ENCODE results near the gene HSP90AB1. TPM values are rescaled to one million over a fixed set of nuclear protein-coding genes. Genes with fewer than 3 reads are reported as not detected.
A peak's percentile ranks its signal among the peaks of the same experiment; 100 is the strongest.

Gene HSP90AB1
- total and polyA plus RNA-seq, 9 of the 15 experiments (the other 6 are each of a cell fraction or from before 2014, with no cell fraction given) = 1,780 to 3,358 (median 2,262) TPM

- peak; percentile 56; the same call in 1 of the 2 replicates for TF ChIP-seq ZFP91 (CRISPR knock-in tag; IDR thresholded peaks at IDR 0.05)
- peak; percentile 91 for TF ChIP-seq SIRT6 (IDR thresholded peaks at IDR 0.05; ENCODE audit: low read depth, low read length)
- TF ChIP-seq HES1 (IDR thresholded peaks at IDR 0.05; ENCODE audit: low read depth) = no peak
- peak; percentile 81; the same call in 1 of the 2 replicates for TF ChIP-seq KAT7 (CRISPR knock-in tag; IDR thresholded peaks at IDR 0.05; ENCODE audit: borderline replicate concordance)
- 0 out of 2 replicates have a peak, but pooled peaks have one; percentile 1 for TF ChIP-seq ZC3H4 (CRISPR knock-in tag; IDR thresholded peaks at IDR 0.05; ENCODE audit: borderline replicate concordance)
- peak in 1 of 2 experiments; percentile 55; a peak in 1 of 4 replicates for TF ChIP-seq SIN3A (IDR thresholded peaks at IDR 0.05; ENCODE audit: borderline replicate concordance in 2 of 2, control insufficient read depth in 1 of 2, low read depth in 2 of 2, low read length in 2 of 2)
- TF ChIP-seq THRB (CRISPR knock-in tag; conservative IDR thresholded peaks at IDR 0.05) = 0 out of 2 replicates have a peak, but pooled peaks have one; percentile 24
- TF ChIP-seq TFAP4 (CRISPR knock-in tag; IDR thresholded peaks at IDR 0.05; ENCODE audit: borderline replicate concordance) = peak; percentile 35; the same call in 1 of the 2 replicates
- 0 out of 2 replicates have a peak, but pooled peaks have one; percentile 18 for TF ChIP-seq NFXL1 (CRISPR knock-in tag; IDR thresholded peaks at IDR 0.05)
- 0 out of 2 replicates have a peak, but pooled peaks have one; percentile 26 for TF ChIP-seq ELF2 (CRISPR knock-in tag; IDR thresholded peaks at IDR 0.05)
- 0 out of 2 replicates have a peak, but pooled peaks have one; percentile 1 for TF ChIP-seq ZBED1 (IDR thresholded peaks at IDR 0.05)
- TF ChIP-seq SMAD1 (IDR thresholded peaks at IDR 0.05; ENCODE audit: low read depth, low read length, partially characterized antibody) = peak; percentile 42
- no peak for TF ChIP-seq TCF3 (CRISPR knock-in tag; IDR thresholded peaks at IDR 0.05)
- peak; percentile 23 for TF ChIP-seq CHD1 (IDR thresholded peaks at IDR 0.05; ENCODE audit: low read length)
- TF ChIP-seq POLR2A (conservative IDR thresholded peaks at IDR 0.05) = peak; percentile 56
- TF ChIP-seq POLR2AphosphoS5 (IDR thresholded peaks at IDR 0.05; ENCODE audit: control insufficient read depth, insufficient read depth, low read depth, low read length) = peak; percentile 58; the same call in 1 of the 2 replicates
- TF ChIP-seq HNRNPL (IDR thresholded peaks at IDR 0.05; ENCODE audit: low read depth, low read length) = peak; percentile 48
- no peak for TF ChIP-seq ATF3 (IDR thresholded peaks at IDR 0.05)
- TF ChIP-seq ATF3 (CRISPR knock-in tag; conservative IDR thresholded peaks at IDR 0.05) = 0 out of 2 replicates have a peak, but pooled peaks have one; percentile 27
These were observed 2.3 kb downstream of the HSP90AB1 start (continued) for GRCh38 chr6:44249082-44249748.

Data from K562 (cell line).